ENCODE measurements around the gene KLF15. TPM values are rescaled to one million over a fixed set of nuclear protein-coding genes. Genes with fewer than 3 reads are reported as not detected.

Gene KLF15
- total and polyA plus RNA-seq, 9 of the 15 experiments (the other 6 are each of a cell fraction or from before 2014, with no cell fraction given) = 0.08 to 4.8 (median 1.2) TPM

DNA sequence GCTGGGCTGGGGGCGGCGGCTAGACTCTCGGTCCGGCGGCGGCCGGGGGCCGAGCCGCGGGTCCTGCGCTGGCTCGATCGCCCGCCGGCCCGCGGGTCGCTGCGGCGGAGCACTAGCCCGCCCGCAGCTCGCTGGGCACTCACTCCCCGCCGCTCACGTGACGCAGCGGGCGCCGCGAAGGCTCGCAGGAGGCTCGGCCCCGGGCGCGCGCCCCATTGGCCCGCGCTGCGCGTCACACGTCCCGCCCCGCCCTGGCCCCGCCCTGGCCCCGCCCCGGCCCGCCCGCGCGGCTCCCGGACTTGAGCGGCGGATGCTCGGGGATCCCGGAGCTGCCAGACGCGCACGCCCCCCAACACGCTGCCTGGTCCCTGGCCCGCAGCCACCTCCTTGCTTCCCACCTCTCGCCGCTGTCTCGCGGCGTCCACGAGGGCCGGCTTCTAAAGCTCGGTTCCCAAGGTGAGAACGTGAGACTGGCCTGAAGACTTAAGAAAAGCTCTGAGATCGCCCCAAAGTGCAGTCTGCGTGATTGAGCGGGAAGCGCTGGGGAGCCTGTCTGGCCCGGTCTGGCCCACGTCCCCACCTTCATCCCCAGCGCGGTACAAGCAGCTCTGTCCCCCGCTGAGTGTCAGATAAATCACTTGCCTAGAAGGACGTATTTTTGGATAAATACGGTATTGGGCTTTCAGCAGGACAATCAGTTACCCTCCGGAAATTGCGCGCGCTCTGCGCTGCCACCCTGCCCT lies at the start of gene KLF15 (continued):
- TF ChIP-seq STAG1 (CRISPR knock-in tag; IDR thresholded peaks at IDR 0.05; ENCODE audit: borderline replicate concordance) (no peak), CC2D1A (IDR thresholded peaks at IDR 0.05) (no peak), ZNF197 (CRISPR knock-in tag; IDR thresholded peaks at IDR 0.05; ENCODE audit: low read depth) (no peak), CEBPB (tag; IDR thresholded peaks at IDR 0.05) (no peak), CXXC5 (CRISPR knock-in tag; IDR thresholded peaks at IDR 0.05) (peak; percentile 72), CSDE1 (IDR thresholded peaks at IDR 0.05) (no peak)
- TF ChIP-seq, protein P1, sequence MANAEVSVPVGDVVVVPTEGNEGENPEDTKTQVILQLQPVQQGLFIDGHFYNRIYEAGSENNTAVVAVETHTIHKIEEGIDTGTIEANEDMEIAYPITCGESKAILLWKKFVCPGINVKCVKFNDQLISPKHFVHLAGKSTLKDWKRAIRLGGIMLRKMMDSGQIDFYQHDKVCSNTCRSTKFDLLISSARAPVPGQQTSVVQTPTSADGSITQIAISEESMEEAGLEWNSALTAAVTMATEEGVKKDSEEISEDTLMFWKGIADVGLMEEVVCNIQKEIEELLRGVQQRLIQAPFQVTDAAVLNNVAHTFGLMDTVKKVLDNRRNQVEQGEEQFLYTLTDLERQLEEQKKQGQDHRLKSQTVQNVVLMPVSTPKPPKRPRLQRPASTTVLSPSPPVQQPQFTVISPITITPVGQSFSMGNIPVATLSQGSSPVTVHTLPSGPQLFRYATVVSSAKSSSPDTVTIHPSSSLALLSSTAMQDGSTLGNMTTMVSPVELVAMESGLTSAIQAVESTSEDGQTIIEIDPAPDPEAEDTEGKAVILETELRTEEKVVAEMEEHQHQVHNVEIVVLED (CRISPR knock-in tag; IDR thresholded peaks at IDR 0.05) = no peak
- TF ChIP-seq, protein P2, sequence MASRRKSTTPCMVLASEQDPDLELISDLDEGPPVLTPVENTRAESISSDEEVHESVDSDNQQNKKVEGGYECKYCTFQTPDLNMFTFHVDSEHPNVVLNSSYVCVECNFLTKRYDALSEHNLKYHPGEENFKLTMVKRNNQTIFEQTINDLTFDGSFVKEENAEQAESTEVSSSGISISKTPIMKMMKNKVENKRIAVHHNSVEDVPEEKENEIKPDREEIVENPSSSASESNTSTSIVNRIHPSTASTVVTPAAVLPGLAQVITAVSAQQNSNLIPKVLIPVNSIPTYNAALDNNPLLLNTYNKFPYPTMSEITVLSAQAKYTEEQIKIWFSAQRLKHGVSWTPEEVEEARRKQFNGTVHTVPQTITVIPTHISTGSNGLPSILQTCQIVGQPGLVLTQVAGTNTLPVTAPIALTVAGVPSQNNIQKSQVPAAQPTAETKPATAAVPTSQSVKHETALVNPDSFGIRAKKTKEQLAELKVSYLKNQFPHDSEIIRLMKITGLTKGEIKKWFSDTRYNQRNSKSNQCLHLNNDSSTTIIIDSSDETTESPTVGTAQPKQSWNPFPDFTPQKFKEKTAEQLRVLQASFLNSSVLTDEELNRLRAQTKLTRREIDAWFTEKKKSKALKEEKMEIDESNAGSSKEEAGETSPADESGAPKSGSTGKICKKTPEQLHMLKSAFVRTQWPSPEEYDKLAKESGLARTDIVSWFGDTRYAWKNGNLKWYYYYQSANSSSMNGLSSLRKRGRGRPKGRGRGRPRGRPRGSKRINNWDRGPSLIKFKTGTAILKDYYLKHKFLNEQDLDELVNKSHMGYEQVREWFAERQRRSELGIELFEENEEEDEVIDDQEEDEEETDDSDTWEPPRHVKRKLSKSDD (conservative IDR thresholded peaks at IDR 0.05; ENCODE audit: low read length) = no peak
- TF ChIP-seq, protein P3, sequence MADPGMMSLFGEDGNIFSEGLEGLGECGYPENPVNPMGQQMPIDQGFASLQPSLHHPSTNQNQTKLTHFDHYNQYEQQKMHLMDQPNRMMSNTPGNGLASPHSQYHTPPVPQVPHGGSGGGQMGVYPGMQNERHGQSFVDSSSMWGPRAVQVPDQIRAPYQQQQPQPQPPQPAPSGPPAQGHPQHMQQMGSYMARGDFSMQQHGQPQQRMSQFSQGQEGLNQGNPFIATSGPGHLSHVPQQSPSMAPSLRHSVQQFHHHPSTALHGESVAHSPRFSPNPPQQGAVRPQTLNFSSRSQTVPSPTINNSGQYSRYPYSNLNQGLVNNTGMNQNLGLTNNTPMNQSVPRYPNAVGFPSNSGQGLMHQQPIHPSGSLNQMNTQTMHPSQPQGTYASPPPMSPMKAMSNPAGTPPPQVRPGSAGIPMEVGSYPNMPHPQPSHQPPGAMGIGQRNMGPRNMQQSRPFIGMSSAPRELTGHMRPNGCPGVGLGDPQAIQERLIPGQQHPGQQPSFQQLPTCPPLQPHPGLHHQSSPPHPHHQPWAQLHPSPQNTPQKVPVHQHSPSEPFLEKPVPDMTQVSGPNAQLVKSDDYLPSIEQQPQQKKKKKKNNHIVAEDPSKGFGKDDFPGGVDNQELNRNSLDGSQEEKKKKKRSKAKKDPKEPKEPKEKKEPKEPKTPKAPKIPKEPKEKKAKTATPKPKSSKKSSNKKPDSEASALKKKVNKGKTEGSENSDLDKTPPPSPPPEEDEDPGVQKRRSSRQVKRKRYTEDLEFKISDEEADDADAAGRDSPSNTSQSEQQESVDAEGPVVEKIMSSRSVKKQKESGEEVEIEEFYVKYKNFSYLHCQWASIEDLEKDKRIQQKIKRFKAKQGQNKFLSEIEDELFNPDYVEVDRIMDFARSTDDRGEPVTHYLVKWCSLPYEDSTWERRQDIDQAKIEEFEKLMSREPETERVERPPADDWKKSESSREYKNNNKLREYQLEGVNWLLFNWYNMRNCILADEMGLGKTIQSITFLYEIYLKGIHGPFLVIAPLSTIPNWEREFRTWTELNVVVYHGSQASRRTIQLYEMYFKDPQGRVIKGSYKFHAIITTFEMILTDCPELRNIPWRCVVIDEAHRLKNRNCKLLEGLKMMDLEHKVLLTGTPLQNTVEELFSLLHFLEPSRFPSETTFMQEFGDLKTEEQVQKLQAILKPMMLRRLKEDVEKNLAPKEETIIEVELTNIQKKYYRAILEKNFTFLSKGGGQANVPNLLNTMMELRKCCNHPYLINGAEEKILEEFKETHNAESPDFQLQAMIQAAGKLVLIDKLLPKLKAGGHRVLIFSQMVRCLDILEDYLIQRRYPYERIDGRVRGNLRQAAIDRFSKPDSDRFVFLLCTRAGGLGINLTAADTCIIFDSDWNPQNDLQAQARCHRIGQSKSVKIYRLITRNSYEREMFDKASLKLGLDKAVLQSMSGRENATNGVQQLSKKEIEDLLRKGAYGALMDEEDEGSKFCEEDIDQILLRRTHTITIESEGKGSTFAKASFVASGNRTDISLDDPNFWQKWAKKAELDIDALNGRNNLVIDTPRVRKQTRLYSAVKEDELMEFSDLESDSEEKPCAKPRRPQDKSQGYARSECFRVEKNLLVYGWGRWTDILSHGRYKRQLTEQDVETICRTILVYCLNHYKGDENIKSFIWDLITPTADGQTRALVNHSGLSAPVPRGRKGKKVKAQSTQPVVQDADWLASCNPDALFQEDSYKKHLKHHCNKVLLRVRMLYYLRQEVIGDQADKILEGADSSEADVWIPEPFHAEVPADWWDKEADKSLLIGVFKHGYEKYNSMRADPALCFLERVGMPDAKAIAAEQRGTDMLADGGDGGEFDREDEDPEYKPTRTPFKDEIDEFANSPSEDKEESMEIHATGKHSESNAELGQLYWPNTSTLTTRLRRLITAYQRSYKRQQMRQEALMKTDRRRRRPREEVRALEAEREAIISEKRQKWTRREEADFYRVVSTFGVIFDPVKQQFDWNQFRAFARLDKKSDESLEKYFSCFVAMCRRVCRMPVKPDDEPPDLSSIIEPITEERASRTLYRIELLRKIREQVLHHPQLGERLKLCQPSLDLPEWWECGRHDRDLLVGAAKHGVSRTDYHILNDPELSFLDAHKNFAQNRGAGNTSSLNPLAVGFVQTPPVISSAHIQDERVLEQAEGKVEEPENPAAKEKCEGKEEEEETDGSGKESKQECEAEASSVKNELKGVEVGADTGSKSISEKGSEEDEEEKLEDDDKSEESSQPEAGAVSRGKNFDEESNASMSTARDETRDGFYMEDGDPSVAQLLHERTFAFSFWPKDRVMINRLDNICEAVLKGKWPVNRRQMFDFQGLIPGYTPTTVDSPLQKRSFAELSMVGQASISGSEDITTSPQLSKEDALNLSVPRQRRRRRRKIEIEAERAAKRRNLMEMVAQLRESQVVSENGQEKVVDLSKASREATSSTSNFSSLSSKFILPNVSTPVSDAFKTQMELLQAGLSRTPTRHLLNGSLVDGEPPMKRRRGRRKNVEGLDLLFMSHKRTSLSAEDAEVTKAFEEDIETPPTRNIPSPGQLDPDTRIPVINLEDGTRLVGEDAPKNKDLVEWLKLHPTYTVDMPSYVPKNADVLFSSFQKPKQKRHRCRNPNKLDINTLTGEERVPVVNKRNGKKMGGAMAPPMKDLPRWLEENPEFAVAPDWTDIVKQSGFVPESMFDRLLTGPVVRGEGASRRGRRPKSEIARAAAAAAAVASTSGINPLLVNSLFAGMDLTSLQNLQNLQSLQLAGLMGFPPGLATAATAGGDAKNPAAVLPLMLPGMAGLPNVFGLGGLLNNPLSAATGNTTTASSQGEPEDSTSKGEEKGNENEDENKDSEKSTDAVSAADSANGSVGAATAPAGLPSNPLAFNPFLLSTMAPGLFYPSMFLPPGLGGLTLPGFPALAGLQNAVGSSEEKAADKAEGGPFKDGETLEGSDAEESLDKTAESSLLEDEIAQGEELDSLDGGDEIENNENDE (IDR thresholded peaks at IDR 0.05; ENCODE audit: low read depth, low read length) = peak; percentile 94
- TF ChIP-seq, protein P4, sequence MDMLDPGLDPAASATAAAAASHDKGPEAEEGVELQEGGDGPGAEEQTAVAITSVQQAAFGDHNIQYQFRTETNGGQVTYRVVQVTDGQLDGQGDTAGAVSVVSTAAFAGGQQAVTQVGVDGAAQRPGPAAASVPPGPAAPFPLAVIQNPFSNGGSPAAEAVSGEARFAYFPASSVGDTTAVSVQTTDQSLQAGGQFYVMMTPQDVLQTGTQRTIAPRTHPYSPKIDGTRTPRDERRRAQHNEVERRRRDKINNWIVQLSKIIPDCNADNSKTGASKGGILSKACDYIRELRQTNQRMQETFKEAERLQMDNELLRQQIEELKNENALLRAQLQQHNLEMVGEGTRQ (CRISPR knock-in tag; IDR thresholded peaks at IDR 0.05) = peak; percentile 79
